HepG2 (cell line): ENCODE results near the gene SLC5A5. TPM values are rescaled to one million over a fixed set of nuclear protein-coding genes. Genes with fewer than 3 reads are reported as not detected.

Experiments
- AHDC1 ChIP-seq: sonication (generic); formaldehyde crosslinking; IDR thresholded peaks from 2 replicates; pipeline ENCODE4 v1.5.1; 2020; ENCODE audit warnings: mild to moderate bottlenecking, missing genetic modification reagents, borderline replicate concordance
- ARID5B ChIP-seq: IDR thresholded peaks from 2 replicates; pipeline ENCODE4 v1.4.0; 2020; ENCODE audit warnings: mild to moderate bottlenecking, missing genetic modification reagents
- ATF3 ChIP-seq: sonication (generic); formaldehyde crosslinking; IDR thresholded peaks from 2 replicates; pipeline ENCODE4 v1.4.0; 2020; ENCODE audit warnings: missing genetic modification reagents
- BORCS8-MEF2B ChIP-seq: sonication (generic); formaldehyde crosslinking; IDR thresholded peaks from 2 replicates; pipeline ENCODE4 v1.8.0; 2022; ENCODE audit warnings: mild to moderate bottlenecking, missing genetic modification reagents
- BRCA1 ChIP-seq: sonication (generic); formaldehyde crosslinking; IDR thresholded peaks from 2 replicates; pipeline ENCODE4 v1.4.0; 2020; ENCODE audit warnings: missing genetic modification reagents
- CEBPB ChIP-seq: IDR thresholded peaks from 2 replicates; pipeline ENCODE4 v1.6.1; 2011; ENCODE audit warnings: low read depth, low read length, improper control_type of control experiment, borderline replicate concordance
- DR1 ChIP-seq: sonication (generic); formaldehyde crosslinking; IDR thresholded peaks from 2 replicates; pipeline ENCODE4 v1.8.0; 2021; ENCODE audit warnings: mild to moderate bottlenecking, missing genetic modification reagents, inconsistent platforms
- NFATC3 ChIP-seq: sonication (generic); formaldehyde crosslinking; IDR thresholded peaks from 2 replicates; pipeline ENCODE4 v1.5.1; 2020; ENCODE audit warnings: mild to moderate bottlenecking, missing genetic modification reagents
- SALL2 ChIP-seq: sonication (generic); formaldehyde crosslinking; IDR thresholded peaks from 2 replicates; pipeline ENCODE4 v1.8.1; 2023; ENCODE audit warnings: mild to moderate bottlenecking, missing genetic modification reagents, inconsistent platforms
- SOX5 ChIP-seq: IDR thresholded peaks from 2 replicates; pipeline ENCODE4 v1.6.1; 2016; ENCODE audit warnings: borderline replicate concordance
- SP4 ChIP-seq: sonication (generic); formaldehyde crosslinking; IDR thresholded peaks from 2 replicates; pipeline ENCODE4 v1.8.1; 2023; ENCODE audit warnings: mild to moderate bottlenecking, missing genetic modification reagents
- THAP11 ChIP-seq: IDR thresholded peaks from 2 replicates; pipeline ENCODE4 v1.6.1; 2016; ENCODE audit warnings: missing biosample characterization, missing genetic modification reagents
- TSC22D2 ChIP-seq: sonication (generic); formaldehyde crosslinking; IDR thresholded peaks from 2 replicates; pipeline ENCODE4 v1.5.1; 2020; ENCODE audit warnings: missing genetic modification reagents, mild to moderate bottlenecking, borderline replicate concordance
- ZBTB25 ChIP-seq: IDR thresholded peaks from 2 replicates; pipeline ENCODE4 v1.6.1; 2018; ENCODE audit warnings: missing genetic modification reagents
- ZNF33A ChIP-seq: sonication (generic); formaldehyde crosslinking; IDR thresholded peaks from 2 replicates; pipeline ENCODE4 v1.5.1; 2020; ENCODE audit warnings: missing genetic modification reagents, mild to moderate bottlenecking, moderate library complexity, borderline replicate concordance
- ZNF709 ChIP-seq: sonication (generic); formaldehyde crosslinking; IDR thresholded peaks from 2 replicates; pipeline ENCODE4 v1.5.0; 2020; ENCODE audit warnings: mild to moderate bottlenecking, missing genetic modification reagents
- ZNF800 ChIP-seq: sonication (generic); formaldehyde crosslinking; IDR thresholded peaks from 2 replicates; pipeline ENCODE4 v1.4.0; 2020; ENCODE audit warnings: missing genetic modification reagents
- polyA plus RNA-seq, 8 experiments: library from polyadenylated mRNA; depleted of rRNA in 3 of 8; stranded (reverse) in 7 of 8; unstranded in 1 of 8; fragments of >200 nt; fragmentation: Illumina TruSeq in 4 of 8; extraction: Trizol in 4 of 8; gene quantifications; 2 replicates each; pipeline versions ENCODE4 v1.2.1 to v1.2.3, GENCODE V29; 2011 to 2016; ENCODE audit warnings: low read depth in 4 of 8, missing spikeins in 1 of 8, mixed read lengths in 1 of 8; ENCODE audit not compliant: insufficient read depth in 1 of 8
- total RNA-seq, 5 experiments: library from RNA; depleted of rRNA; stranded (reverse); fragments of >200 nt; fragmentation: Illumina TruSeq; extraction: Trizol; gene quantifications; 2 replicates each; pipeline ENCODE4 v1.2.3, GENCODE V29; 2016; ENCODE audit warnings: low read depth in 1 of 5

The SLC5A5 gene
- total and polyA plus RNA-seq, 2 of the 13 experiments (the other 11 are each of a cell fraction or from before 2014, with no cell fraction given), result not detected

GRCh38 chr19:17889609-17890214 lies 18.0 kb downstream of the SLC5A5 start (continued):
- TF ChIP-seq ARID5B (CRISPR knock-in tag) (0 out of 2 replicates have a peak, but pooled peaks have one; percentile 46), TSC22D2 (peak; percentile 84; the same call in 1 of the 2 replicates), ZNF33A (CRISPR knock-in tag) (no peak), SALL2 (no peak), ZNF800 (CRISPR knock-in tag) (0 out of 2 replicates have a peak, but pooled peaks have one; percentile 57), BORCS8-MEF2B (CRISPR knock-in tag) (peak; percentile 78; the same call in 1 of the 2 replicates), DR1 (no peak), AHDC1 (CRISPR knock-in tag) (no peak), BRCA1 (CRISPR knock-in tag) (peak; percentile 70; the same call in 1 of the 2 replicates), SP4 (CRISPR knock-in tag) (no peak), ATF3 (CRISPR knock-in tag) (no peak), SOX5 (no peak), ZBTB25 (CRISPR knock-in tag) (peak; percentile 57; the same call in 1 of the 2 replicates), THAP11 (CRISPR knock-in tag) (no peak), CEBPB (no peak), NFATC3 (CRISPR knock-in tag) (no peak), ZNF709 (no peak)
